ENCODE data around the gene AATF.

Gene AATF

DNA sequence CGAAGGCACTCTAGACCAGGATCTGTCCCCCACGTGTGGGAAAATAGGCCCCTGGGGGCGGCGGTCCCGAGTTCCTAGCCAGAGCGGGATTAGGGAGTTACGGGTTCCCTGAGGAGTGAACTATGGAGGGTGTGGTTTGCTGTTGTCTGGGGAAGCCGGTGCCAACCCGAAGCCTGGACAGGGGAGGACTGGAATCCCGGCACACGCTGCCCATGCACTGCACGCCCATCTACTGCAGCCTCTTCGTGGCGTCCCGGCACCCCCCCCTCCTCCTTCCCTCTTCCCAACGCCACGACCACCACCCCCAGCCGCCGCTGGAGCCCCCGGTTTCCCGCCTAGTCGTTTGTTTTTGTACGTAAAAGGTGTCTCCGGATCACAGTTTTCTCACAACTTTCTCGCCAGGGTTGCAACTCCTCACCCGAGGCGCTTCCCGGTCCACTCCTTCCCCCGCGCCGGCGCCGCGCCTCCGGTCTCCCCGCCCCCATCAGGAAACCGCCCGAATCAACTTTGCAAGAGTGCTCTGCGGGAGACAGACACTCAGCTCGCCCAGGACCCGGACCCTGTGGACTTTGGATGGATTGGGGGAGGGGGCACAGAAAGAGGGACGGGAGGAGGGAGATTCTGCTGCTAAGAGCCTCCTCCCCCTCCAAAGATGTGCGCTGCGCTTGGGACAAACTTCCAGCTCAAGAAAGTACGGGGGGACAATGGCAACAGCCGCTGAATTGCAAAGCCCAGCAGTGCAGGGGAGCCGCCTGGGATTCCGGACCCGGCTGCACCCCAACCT lies 12.9 kb upstream of the AATF start:
- H3K9me3 Mint-ChIP-seq, result no peaks in the 10 kb centered on the region
- peaks cover 97% of the 10 kb centered on the region for H3K4me1 Mint-ChIP-seq
- peak overlapping the region; percentile 82 to 88 for H3K4me3 Mint-ChIP-seq
- H3K27me3 Mint-ChIP-seq, result peaks cover 100% of the 10 kb centered on the region
- no peak for ATAC-seq
- H3K27ac Mint-ChIP-seq, result no peak overlapping the region
- DNase-seq, result no peak

DNA sequence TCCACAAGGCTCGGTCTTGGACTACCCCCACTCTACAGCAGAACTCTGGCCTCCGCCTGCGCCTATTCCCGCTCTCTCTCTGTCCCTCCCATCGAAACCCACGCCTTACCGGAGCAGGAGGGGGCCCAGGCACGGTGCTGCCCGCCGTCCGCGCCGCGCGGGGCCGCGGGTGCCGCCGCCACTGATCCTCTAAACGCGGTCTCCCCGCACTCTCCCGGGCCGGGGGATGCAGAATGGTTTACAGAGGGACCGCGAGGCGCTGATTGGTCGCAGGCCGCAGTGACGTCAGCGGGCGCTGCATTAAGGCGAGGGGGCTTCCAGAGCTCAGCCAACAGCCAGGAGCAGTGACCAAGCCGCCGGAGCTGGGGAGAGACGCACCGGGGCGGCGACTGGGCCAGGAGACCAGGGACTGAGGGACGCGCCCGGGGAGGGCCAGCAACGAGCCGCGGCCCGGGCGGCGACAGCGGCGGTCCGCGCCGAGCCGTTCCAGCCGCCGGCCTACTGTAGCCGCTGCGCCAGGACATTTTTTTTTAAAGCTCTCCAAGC lies 12.2 kb upstream of the AATF start:
- DNase-seq (no peak), ATAC-seq (no peak)
- H3K4me1 Mint-ChIP-seq, result peaks cover 98% of the 10 kb centered on the region
- H3K4me3 Mint-ChIP-seq, result peak overlapping the region; percentile 82 to 88
- no peak overlapping the region for H3K27ac Mint-ChIP-seq
- no peaks in the 10 kb centered on the region for H3K9me3 Mint-ChIP-seq
- H3K27me3 Mint-ChIP-seq, result peaks cover 100% of the 10 kb centered on the region

DNA sequence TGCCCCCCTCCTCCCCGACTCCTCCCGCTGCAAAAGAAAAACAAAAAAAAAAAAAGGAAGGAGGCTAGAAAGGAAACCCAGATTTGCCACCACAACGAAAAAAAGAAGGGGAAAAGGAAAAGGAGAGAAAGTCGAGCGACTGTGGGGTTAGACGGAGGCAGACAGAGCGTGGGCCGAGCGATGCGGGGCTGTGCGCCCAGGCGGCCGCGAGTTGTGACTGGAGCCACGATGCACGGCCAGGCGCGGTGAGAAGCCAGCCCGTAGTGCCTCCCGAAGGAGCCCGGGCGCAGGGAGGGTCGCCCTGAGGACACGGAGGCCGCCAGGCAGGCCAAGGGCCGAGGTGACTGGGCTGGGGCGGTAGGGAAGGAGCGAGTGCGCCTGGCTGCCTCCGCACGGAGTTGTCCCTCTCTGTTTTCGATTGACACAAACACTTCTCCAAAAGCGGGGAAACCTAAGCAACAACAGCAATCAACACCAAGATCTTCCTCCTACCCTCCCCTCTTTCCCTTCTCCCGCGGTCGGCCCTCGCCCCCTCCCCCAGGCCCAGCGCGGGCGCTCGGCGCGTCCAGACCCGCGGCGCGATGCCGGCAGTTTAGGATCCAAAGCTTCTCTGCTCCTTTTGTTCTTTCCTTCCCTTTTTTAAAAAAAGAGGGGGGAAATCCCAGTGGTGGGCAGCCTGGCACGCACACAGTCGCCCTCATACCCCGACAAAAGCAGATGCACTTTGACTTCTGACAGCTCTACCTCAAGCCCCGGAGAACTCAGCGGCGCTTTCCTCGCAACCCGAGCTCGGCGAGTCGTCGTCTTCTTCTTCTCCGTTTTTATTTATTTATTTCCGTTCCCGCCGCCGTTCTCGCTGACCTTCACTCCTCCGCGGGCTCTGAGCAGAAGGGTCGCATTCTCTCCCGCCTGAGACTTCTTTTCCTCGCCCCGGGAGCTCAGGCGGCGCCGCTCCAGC lies 11.5 kb upstream of the AATF start, which contains the start of gene LHX1:
Gene LHX1, plus strand, starts transcription at position 475 of the 958 bp plus-strand sequence. CDS start 723 bp downstream, outside the sequence.
- Mint-ChIP-seq H3K27ac (no peak within 1 kb of the TSS), H3K4me1 (peaks cover 94% of the 10 kb centered on the region), H3K4me3 (peak within 1 kb of the TSS; percentile 82 to 88), H3K9me3 (no peaks in the 10 kb centered on the region), H3K27me3 (peaks cover 100% of the 10 kb centered on the region)
- ATAC-seq (no peak), DNase-seq (peak in 1 of 2 donors; percentile 25)

DNA sequence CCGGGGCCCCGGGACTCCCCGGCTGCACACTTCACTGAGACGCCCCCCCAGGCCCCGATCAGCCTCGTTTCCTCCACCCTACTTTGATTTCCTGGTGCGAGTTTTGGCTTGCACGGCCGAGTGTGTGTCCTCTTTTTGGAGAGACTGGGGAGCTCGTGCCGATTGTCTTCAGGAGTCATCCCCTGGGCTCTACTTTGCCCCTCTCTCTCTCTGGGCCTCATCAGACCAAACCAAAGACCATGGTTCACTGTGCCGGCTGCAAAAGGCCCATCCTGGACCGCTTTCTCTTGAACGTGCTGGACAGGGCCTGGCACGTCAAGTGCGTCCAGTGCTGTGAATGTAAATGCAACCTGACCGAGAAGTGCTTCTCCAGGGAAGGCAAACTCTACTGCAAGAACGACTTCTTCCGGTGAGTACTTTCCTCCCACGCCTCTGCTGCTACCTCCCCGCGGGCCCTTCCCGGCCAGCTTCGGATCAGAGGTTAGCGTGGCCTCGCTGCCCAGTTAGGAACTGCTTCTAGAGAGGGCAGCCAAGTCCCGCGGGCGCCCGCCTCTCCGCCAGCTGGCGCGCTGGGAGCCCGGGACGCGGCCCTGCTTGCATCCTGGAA lies 10.7 kb upstream of the AATF start:
- Mint-ChIP-seq H3K4me3 (peak overlapping the region; percentile 82 to 88), H3K27ac (no peak overlapping the region), H3K27me3 (peaks cover 100% of the 10 kb centered on the region), H3K4me1 (peaks cover 89% of the 10 kb centered on the region), H3K9me3 (no peaks in the 10 kb centered on the region)
- DNase-seq (peak in 1 of 2 donors; percentile 45), ATAC-seq (peak; percentile 37)

DNA sequence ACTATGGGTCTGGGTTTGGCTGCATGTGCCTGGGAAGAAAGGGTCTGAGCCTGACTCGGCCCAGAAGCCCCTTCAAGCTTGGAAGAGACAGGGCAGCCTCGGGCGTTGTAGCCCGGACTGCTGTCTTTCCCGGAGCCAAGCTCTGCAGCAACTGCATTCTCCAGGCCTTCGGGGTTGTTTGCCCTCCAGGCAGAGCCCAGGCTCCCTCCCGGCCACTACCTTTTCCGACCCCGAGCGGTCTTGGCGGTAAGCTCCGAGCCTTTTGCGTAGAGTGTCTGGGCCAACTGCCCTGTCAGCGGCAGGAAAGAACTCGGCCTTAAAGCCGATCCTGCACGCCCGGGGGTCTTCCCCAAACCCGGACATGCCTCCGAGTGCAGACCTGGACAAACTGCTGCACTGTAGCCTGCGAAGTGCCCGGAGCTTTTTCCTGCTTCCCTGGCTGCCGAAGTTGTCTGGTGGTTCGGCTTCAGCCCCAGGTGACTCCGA lies 10.1 kb upstream of the AATF start:
- Mint-ChIP-seq H3K9me3 (no peaks in the 10 kb centered on the region), H3K4me3 (peak overlapping the region; percentile 82 to 88), H3K4me1 (peaks cover 89% of the 10 kb centered on the region), H3K27ac (no peak overlapping the region), H3K27me3 (peaks cover 100% of the 10 kb centered on the region)
- DNase-seq, result peak in 1 of 2 donors; percentile 24
- no peak for ATAC-seq

DNA sequence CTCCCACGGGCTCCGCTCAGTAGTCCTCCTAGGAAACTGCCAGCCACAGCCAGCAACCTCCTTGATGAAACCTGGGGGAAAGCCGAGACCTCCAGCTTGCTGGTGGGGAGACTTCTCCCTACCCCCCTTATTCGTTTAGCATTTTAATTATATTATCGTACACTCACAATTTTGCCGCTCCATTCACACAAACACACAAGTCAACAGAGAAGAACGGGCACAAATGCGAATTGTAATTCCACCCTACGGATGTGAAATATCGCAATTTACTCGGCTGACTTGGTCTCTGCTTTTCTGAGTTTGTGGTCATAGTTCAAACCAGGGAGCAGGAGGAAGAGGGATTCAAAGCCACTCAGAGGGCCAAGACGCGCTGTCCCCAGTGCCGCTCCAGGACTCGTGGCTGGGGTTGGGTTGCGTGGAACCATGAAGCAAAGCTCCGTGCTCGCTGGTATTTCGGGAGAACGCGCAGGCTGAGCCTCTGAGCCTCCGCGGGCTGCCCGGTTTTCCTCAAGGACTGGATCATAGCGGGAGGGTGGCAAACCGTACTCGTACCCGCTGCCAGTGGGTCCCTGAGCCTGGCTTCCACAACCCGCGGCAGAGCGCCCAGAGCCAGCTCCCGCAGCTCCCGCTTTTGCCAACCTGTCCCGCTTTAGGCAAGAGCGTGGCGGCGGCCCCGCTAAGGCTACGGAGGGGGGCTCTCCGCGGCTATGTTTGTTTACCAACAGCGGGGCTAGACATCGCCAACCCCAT lies 9.5 kb upstream of the AATF start:
- Mint-ChIP-seq H3K4me3 (peak overlapping the region; percentile 82 to 88), H3K4me1 (peaks cover 86% of the 10 kb centered on the region), H3K27me3 (peaks cover 100% of the 10 kb centered on the region), H3K9me3 (no peaks in the 10 kb centered on the region), H3K27ac (peak overlapping the region in 1 of 2 donors; percentile 31)
- ATAC-seq (no peak), DNase-seq (peak in 1 of 2 donors; percentile 26)

DNA sequence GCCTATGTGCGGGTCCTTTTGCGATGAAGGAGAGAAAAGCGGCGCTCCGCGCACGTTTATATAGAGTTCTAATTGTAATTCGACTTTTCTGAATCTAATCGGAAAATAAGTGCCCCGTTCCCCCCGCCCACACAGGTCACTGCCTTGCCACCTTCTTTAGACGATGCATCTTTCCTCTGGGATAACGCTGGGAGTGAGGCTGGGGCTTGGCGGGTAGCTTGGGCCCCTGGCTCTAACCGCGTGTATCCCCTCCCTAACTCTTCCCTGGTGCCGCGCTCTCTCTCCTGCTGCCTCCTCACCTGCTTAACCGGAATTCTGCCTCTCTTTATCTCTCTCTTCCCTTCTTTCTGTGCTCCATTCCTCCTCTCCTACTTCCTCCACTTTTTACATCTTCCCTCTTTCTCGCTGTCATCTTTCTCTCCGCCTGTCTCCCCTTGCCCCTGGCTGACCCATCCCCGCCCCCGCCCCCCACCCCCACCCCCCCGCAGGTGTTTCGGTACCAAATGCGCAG lies 8.9 kb upstream of the AATF start:
- no peak for DNase-seq
- peak overlapping the region in 1 of 2 donors; percentile 17 for H3K4me3 Mint-ChIP-seq

DNA sequence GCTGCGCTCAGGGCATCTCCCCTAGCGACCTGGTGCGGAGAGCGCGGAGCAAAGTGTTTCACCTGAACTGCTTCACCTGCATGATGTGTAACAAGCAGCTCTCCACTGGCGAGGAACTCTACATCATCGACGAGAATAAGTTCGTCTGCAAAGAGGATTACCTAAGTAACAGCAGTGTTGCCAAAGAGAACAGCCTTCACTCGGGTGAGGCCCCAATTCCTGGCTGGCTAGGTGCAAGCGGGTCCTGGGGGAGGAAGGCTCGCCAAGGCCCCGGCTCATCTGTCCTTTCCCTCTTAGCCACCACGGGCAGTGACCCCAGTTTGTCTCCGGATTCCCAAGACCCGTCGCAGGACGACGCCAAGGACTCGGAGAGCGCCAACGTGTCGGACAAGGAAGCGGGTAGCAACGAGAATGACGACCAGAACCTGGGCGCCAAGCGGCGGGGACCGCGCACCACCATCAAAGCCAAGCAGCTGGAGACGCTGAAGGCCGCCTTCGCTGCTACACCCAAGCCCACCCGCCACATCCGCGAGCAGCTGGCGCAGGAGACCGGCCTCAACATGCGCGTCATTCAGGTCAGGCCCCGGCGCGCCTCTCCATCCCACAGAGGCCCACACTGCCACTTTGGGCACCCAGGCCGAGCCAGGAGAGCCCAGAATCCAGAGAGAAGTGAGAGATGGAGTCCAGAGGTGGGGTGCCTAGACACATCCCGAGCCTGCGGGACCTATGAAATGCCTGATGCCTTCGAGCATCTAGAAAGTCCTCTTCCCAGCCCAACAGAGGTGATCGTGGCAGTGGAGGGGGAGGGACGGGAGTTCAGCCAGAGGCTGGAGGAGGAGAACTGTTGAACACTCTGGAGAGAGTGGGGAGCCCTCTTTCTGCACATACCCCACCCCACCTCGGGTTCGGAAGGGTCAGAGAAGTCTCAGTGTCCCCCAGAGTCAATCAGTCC lies 8.2 kb upstream of the AATF start:
- peaks cover 73% of the 10 kb centered on the region for H3K4me1 Mint-ChIP-seq
- no peaks in the 10 kb centered on the region for H3K9me3 Mint-ChIP-seq
- H3K27ac Mint-ChIP-seq, result no peak overlapping the region
- ATAC-seq (no peak), DNase-seq (no peak)
- H3K27me3 Mint-ChIP-seq, result peaks cover 100% of the 10 kb centered on the region
- no peak overlapping the region for H3K4me3 Mint-ChIP-seq

More for the DNA sequence above, 8.9 kb upstream of the AATF start:
- H3K9me3 Mint-ChIP-seq, result no peaks in the 10 kb centered on the region
- H3K4me1 Mint-ChIP-seq, result peaks cover 81% of the 10 kb centered on the region
- H3K27ac Mint-ChIP-seq, result no peak overlapping the region
- ATAC-seq, result no peak
- peaks cover 100% of the 10 kb centered on the region for H3K27me3 Mint-ChIP-seq

DNA sequence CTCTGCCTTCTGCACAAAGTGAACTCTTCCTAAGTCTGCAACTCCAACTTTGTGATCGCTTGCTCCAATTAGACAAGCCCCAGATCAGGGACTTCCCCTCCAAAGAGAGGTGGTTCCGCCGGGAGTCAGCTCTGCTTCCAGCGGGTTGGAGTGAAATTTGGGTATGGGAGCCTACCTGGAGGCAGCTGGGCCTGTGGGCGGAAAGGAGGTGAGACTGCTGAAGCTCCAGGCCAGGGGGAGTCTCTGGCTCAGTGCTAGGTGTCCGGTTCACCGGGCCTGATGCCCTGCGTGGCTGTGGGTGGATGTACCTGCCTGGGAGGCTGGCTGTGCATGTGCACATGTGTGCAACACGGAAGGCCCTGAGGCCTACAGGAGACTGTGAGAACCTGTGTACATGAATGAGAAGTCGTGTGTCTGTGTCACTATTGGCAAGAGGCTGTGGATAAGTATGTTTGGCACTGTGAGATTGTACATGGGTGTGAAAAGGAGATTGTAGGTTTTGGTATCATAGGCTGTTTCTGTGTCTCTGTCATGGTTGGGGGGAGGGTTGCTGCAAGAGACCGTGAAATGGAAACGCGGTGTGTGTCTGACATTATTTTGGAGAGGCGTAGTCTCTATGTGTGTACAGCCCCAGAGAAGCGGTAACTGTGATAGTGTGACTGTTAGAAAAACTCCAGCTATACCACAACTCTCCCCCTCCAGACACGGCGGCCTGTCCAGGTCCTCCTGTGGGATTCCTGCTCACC lies 7.3 kb upstream of the AATF start:
- DNase-seq (no peak), ATAC-seq (peak; percentile 16)
- Mint-ChIP-seq H3K4me3 (peak overlapping the region; percentile 1 to 66), H3K9me3 (no peaks in the 10 kb centered on the region), H3K27ac (no peak overlapping the region), H3K4me1 (peaks cover 70% of the 10 kb centered on the region), H3K27me3 (peaks cover 100% of the 10 kb centered on the region)

DNA sequence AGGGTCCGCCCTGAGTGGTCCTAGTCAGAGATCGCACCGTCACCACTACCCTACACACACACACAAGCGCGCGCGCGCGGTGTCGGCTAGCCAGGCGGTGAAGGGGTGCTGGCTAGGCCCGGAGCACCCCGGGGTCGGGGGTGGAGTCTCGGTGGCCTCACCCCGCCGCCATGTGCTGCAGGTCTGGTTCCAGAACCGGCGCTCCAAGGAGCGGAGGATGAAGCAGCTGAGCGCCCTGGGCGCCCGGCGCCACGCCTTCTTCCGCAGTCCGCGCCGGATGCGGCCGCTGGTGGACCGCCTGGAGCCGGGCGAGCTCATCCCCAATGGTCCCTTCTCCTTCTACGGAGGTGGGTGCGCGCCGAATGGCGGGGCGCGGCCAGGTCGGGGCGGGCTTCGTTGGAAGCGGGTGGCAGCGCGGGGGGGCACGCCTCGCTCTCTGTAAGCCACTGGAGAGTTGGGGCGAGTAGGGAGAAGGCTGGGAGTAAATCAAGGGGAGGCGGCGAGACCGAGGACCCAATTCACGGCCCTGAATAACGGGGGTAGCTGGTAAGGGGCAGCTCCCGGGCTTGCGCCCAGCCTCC lies 6.6 kb upstream of the AATF start:
- DNase-seq, result peak; percentile 16 to 26
- H3K4me3 Mint-ChIP-seq, result peak overlapping the region; percentile 38 to 66
- H3K4me1 Mint-ChIP-seq, result peaks cover 70% of the 10 kb centered on the region
- H3K27me3 Mint-ChIP-seq, result peaks cover 100% of the 10 kb centered on the region
- no peaks in the 10 kb centered on the region for H3K9me3 Mint-ChIP-seq
- no peak overlapping the region for H3K27ac Mint-ChIP-seq
- peak; percentile 18 for ATAC-seq

DNA sequence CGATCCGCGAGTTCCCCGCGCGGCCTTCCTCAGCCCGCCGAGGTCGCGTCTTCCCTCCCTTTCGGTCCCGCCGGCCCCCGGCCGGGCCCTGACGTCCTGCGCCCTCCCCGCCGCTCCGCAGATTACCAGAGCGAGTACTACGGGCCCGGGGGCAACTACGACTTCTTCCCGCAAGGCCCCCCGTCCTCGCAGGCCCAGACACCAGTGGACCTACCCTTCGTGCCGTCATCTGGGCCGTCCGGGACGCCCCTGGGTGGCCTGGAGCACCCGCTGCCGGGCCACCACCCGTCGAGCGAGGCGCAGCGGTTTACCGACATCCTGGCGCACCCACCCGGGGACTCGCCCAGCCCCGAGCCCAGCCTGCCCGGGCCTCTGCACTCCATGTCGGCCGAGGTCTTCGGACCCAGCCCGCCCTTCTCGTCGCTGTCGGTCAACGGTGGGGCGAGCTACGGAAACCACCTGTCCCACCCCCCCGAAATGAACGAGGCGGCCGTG lies 6.1 kb upstream of the AATF start:
- no peak overlapping the region for H3K27ac Mint-ChIP-seq
- no peaks in the 10 kb centered on the region for H3K9me3 Mint-ChIP-seq
- H3K4me3 Mint-ChIP-seq, result peak overlapping the region; percentile 38 to 66
- ATAC-seq, result peak; percentile 37
- H3K4me1 Mint-ChIP-seq, result peaks cover 70% of the 10 kb centered on the region
- peaks cover 100% of the 10 kb centered on the region for H3K27me3 Mint-ChIP-seq
- DNase-seq, result peak in 1 of 2 donors; percentile 30
